ENCODE measurements around the gene DNPH1. TPM values are rescaled to one million over a fixed set of nuclear protein-coding genes. Genes with fewer than 3 reads are reported as not detected.

Gene DNPH1
- total and polyA plus RNA-seq, 10 of the 15 experiments (the other 5 are each of a cell fraction or from before 2014, with no cell fraction given): 7.0 to 136 (median 67.7) TPM

DNA sequence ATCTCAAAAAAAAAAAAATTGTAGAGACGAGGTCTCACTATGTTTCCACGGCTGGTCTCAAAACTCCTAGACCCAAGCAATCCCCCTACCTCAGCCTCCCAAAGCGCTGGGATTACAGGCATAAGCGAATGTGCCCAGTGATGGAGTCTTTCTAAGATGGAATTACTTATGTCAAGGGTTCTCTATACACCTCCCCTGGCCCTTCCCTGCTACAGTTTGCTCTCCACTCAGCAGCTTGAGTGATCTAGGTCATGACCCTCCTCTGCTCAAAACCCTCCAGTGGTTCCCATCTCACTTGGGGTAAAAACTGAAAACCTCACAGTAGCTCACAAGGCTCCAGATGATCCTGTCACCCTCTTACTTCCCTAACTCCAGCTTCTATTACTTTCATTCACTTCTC is 1.8 kb upstream of the DNPH1 start (continued):
- TF ChIP-seq ZNF274 (IDR thresholded peaks at IDR 0.05; ENCODE audit: insufficient read depth, insufficient read length) (no peak), YBX1 (IDR thresholded peaks at IDR 0.05) (no peak), ATF7 (IDR thresholded peaks at IDR 0.05; ENCODE audit: low read depth) (no peak), RAD51 (IDR thresholded peaks at IDR 0.05) (no peak), TAF1 (IDR thresholded peaks at IDR 0.05; ENCODE audit: borderline replicate concordance, low read depth, low read length) (no peak)

DNA sequence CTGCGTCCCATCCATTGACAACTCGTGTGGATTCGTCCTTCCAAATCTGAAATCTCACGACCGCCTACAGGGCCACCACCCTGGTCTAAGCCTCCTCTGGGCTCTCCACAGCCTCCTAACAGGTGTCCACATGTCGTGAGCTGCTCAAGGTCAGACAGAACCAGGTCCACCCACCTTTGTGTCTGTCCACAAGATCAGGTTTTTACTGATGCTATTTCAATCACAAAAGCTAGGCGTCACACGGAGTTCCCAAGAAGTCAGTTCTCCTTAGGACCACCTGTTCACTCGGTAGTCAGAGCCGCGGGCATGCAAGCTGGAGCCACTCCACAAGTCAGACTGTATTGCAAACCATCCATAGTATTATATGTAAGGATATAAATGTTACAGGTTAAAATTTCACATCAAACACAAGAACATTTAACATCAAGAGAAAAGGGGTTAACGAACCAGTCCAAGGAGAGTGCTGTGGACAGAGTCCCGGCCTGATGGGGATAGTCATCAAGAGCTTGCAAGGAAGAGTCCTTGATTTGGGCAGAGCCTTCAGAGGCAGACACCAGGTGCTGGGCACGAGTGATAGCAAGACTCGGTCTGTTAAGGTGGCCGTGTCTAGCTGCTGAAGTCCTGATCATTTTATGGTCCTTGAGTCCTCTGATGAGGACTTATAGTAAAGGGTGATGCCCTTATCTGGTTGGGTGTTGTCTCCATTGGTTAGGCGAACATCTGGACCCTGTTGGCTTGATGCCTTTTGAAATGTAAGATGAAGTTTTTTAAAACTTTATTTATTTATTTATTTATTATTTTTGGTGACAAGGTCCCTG is 731 bp upstream of the DNPH1 start:
- Histone ChIP-seq H3K4me1 (ENCODE audit: control insufficient read depth, insufficient read depth, low read length) (peaks cover 16% of the 10 kb centered on the region), H3K9ac (ENCODE audit: control insufficient read depth, insufficient read depth, low read length) (no peak overlapping the region), H2AFZ (ENCODE audit: control insufficient read depth, low read depth, low read length) (peak overlapping the region; percentile 64), H3K27ac (ENCODE audit: control insufficient read depth, insufficient read depth) (no peak overlapping the region), H3K9me3 (replicated peaks; ENCODE audit: control insufficient read depth, insufficient read depth, low read length) (no peaks in the 10 kb centered on the region), H3K27me3 (replicated peaks in 1 of 2; ENCODE audit: control insufficient read depth in 2 of 2, insufficient read depth in 2 of 2, low read length in 1 of 2) (no peaks in the 10 kb centered on the region; a peak in 1 of 4 replicates), H3K36me3 (ENCODE audit: control insufficient read depth in 2 of 2, insufficient read depth in 2 of 2, low read length in 1 of 2) (no peaks in the 10 kb centered on the region), H4K20me1 (ENCODE audit: control insufficient read depth, insufficient read depth) (no peaks in the 10 kb centered on the region), H3K79me2 (ENCODE audit: control insufficient read depth, insufficient read depth, low read length) (peaks cover 15% of the 10 kb centered on the region), H3K4me3 (no peak overlapping the region), H3K4me2 (ENCODE audit: control insufficient read depth, insufficient read depth) (peak overlapping the region; percentile 81)
- DNase-seq (ENCODE audit: low read depth, low spot score) (no peak), ATAC-seq (peak; percentile 2; the same call in 2 of the 3 replicates), FAIRE-seq (no peak)
- POLR2A ChIA-PET: interaction anchor here (0.5 to 1.4 kb wide), 5 partner anchors 11 to 400 kb away, joined by 3 to 6 read pairs (median 4); no protein-coding TSS in a partner anchor
- WGBS (ENCODE audit: insufficient coverage, insufficient replicate concordance, low lambda C conversion rate, missing lambda C conversion rate): 71% methylated on average over 17 of the region's 17 CpGs
- BruUV-seq (replicated peaks): no TSS peak
- intact Hi-C loops (cut with micrococcal nuclease; ENCODE audit: unreplicated experiment): no loop called here
- SMC1A ChIA-PET (ENCODE audit: uncharacterized antibody, unreplicated experiment): interaction anchor here (0.5 to 3.0 kb wide), 6 partner anchors 17 to 849 kb away, joined by 3 to 11 read pairs (median 3); no protein-coding TSS in a partner anchor
- in situ Hi-C loops (cut with MboI): no loop called here
- 0 out of 2 replicates have a peak, but pooled peaks have one; percentile 6 for TF ChIP-seq MLLT1 (IDR thresholded peaks at IDR 0.05)
- no peak for TF ChIP-seq BCL11A (IDR thresholded peaks at IDR 0.05; ENCODE audit: low read depth, low read length)
- RAD21 ChIA-PET (ENCODE audit: unreplicated experiment): interaction anchor here (0.6 to 2.1 kb wide), 5 partner anchors 18 to 278 kb away, joined by 3 to 5 read pairs (median 4); no protein-coding TSS in a partner anchor
- CTCF ChIA-PET: interaction anchor here (0.6 to 2.7 kb wide), 21 partner anchors 8 to 579 kb away, joined by 3 to 19 read pairs (median 5); partner anchors contain the start of gene CUL9
